NCI-H1436 treated with DMSO at 0.1 percent for 48 hours (cell line): ENCODE measurements around the gene BNIP3.
A peak's percentile ranks its signal among the peaks of the same experiment; 100 is the strongest.
"Not testable (repeated sequence)": the region's sequence is repeated elsewhere in the genome, so short reads cannot be mapped to it uniquely, and the experiment has no call there.

Source experiments
- DNase-seq: peaks from one replicate; lab custom pipeline; 2025; lab: John Stamatoyannopoulos, UW

The BNIP3 gene

DNA sequence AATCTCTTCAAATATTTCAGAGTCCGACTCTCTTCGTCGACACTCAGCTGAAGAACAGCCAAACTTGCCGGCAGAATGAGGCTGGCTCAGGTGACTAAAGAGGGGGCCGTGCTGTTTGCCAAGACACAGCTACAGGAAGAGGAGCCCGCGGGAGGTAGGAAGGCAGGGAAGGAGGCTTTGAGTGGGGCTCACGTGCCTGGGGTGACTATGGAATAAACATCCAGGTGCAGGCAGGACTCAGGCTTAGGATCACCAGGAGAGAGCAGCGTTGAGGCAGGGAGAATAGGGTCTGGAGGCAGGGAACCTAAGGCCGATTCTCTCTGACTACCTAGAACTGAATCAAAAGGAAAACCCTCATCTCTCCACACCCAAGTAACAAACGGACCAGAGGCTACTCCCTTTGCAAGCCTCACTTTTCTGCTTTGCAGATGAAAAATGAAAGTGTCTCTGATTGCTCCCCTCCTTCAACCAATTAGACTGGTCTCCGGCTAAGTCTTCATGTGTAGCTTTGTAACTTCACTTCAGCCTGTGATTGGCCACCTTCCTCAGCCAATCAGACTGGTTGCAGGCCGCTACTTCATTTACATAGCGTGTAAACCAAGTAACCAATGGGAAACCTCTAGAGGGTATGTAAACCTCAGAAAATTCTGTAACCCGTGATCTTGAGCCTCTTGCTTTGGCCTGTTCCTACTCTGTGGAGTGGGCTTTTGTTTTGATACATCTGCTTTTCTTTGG is 19.7 kb upstream of the BNIP3 start:
- peak; percentile 66 for DNase-seq

DNA sequence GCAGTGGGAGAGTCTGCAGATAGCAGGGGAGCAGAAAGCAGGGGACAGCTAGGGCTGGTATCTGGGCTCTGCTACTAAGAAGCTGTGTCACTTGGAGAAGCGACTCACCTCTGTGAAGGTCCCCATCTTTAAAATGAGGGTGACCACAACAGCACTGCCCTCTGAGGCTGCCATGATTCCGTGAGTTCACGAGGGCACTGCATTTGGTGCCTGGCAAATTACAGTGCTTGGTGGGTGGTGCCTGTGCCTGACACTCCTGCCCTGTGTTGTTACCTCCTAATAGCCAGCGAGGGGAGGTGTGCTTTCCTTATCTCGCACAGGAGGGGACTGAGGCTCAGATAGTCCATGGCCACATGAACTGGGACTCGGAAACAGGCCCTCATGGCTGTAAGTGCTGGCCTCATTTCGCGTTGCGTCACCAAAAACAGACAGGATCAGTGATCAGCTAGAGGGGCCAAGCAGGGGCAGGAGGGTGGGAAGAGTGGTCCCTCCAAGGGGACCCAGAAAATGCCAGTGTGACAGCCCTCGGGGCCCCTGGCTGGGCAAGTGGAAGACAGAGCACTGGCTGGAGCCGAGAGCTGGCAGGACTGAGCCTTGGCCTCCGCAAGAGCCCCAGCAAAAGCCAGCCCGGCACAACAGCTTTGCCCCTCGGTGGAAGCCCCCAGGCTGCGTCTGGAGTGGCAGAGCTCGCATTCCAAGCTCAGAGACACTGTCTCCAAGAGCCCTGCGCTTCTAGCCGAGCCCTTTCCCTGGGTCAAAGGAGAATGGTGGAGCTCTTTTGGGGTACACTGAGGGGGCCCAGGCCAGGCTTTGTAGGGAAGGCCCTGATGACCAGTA is 17.3 kb upstream of the BNIP3 start:
- DNase-seq = no peak

DNA sequence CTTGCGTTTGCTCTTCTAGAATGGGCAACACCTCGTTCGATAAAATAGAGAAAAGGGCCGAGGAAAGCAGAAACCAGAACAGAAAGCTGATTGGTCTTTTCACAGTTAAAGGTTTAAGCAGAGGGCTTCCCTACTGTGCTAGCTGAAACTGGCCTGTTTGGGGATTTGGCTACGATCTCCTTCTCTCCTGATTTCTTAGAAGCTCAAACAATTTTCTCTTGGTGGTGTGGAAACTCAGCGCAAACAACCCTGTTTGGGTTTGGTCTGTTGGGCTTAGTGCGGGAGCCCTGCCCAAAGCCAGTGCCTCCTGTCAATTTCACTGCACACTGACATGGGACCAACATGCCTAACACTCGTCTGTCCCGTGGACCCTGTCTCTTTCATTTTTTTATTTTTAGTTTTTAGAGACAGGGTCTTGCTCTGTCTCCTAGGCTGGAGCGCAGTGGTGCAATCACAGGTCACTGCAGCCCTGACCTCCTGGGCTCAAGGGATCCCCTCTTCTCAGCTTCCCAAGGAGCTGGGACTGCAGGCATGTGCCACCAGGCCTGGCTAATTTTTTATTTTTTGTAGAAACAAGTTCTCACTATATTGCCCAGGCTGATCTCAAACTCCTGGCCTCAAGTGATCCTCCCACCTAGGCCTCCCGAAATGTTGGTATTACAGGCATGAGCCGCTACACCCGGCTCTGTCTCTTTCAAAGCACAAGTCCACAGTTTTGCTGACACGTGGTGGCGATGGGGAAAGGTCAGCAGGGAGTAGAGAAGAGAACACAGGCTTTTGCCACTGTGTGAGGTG is 16.5 kb upstream of the BNIP3 start:
- DNase-seq = no peak

DNA sequence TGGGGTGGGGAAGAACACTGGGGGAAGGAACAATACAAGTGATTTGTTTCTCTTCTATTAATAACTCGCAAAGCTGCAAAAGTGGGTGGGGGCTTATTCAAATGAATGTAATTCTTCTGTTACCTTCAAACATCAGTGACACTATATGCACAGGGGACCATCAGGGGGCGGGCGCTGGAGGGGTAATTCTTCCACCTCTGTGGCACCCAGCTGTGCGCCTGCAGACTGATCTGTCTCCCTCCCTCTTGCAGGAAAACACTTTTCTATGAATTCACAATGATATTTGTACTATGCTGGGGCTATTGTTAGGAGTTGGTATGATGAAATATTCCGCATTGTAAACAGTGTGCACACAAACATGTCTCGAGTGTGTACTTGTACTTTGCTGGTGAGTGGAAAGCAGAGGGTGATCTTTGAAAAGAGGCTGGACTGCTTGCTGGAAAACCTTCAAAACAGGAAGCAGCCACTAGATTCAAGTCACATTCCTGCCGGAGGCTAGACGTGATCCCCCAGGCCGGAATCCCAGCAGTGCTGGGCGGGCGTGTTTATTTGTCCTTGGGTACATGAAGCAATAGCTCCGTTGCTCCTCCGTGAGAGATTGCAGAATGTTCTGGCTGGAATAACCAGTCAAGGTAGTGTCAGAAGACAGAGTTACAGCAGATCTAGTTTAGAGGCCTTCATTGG is 15.8 kb upstream of the BNIP3 start:
- DNase-seq = no peak

DNA sequence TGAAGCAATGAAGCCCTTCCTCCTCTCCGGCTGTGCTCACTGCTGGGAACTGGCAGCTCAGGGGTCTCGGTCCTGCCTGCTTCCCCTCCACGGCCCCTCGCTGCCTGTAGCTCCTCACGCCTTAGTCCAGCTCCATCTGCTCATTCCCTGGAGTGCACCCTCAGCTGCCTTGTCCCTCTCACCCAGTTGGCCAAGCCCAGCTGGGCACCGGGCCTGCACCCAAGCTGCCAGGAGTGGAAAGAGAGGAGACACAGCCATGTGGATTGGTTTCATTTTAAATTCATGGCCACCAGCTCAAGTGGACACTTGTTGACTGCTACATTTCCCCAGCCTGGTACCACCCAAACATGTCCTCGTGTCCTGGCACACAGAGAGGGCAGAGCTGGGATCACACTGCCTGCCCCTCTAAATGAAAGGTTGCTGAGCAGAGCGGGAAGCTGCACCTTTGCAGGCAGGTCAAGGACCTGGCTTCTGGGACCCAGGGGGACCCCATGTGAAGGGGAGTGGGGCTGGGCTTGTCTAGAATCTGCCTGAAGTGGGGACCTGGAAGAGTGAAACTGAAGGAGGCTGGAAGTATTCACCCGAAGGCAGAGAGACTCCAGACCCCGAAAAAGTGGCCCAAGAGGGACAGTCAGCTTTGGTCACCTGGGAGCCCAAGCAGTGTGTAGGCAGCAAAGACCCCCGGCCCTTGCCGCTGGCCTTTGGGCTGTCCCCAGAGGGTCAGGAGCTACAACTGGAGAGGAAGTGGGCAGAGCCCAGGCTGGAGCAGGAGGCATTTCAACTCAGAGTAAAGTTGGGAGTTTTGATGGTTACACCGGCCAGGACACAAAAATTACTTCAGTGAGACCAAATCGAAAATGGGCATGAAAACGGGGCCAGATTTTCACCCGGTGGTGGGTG is 15.0 kb upstream of the BNIP3 start:
- no peak for DNase-seq

DNA sequence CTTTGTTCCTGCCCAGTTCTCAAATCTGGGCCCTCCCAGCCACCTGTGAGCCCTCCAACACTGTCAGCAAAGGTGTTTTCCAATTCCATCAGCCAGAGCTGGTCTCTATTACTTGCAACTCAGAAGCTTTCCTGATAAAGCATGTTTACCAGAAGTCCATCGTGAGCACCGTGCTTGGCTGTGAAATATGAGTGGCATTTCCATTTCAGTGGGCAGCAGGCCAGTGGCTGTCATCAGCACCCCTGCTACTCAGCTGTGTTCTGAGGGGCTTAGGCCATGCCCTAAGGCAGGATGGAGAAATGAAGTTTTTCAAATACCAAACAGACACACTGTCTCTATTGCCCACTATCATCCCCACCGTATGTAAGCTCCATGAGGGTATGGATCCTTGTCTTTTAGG is 12.7 kb upstream of the BNIP3 start:
- DNase-seq = no peak

DNA sequence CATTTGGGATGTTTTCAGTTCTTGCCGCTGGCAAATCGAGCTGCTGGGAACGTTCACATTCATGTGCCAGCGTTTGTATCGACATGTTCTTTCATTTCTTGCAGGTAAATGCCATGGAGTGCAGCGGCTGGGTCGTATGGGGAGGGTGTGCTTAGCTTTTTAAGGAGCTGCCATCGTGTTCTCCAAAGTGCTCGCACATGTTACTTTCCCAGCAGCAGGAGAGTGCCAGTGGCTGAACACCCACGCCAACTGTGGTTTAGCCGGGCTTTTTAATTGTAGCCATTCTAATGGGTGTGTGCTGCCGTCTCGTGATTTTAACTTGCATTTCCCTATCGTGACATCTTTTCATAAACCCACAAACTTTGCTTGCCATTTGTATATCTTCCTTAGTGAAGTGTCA is 11.6 kb upstream of the BNIP3 start:
- DNase-seq = no peak

DNA sequence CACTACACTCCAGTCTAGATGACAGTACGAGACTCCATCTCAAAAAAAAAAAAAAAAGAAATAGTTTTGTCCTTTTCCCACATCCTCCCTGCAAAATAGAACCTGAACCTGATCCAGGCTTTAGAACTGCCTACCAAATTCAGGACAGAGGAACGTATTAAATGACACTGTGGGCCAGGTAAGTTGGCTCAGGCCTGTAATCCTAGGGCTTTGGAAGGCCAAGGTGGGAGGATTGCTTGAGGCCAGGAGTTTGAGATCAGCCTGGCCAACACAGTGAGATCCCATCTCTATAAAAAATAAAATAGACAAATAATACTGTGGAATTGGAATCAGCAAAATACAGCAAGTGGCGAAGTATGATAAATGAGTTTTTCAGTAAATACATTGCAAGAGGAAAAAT is 10.0 kb upstream of the BNIP3 start:
- no peak for DNase-seq

DNA sequence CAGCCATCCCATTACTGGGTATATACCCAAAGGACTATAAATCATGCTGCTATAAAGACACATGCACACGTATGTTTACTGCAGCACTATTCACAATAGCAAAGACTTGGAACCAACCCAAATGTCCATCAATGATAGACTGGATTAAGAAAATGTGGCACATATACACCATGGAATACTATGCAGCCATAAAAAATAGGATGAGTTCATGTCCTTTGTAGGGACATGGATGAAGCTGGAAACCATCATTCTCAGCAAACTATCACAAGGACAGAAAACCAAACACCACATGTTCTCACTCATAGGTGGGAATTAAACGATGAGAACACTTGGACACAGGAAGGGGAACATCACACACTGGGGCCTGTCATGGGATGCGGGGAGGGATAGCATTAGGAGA is 6.1 kb upstream of the BNIP3 start:
- DNase-seq = not testable (repeated sequence)

DNA sequence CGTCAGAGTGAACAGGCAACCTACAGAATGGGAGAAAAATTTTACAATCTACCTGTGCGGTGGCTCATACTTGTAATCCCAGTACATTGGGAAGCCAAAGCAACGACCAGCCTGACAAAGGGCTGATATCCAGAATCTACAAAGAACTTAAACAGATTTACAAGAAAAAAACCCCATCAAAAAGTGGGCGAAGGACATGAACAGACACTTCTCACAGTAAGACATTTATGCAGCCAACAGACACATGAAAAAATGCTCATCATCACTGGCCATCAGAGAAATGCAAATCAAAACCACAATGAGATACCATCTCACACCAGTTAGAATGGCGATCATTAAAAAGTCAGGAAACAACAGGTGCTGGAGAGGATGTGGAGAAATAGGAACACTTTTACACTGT is 5.6 kb upstream of the BNIP3 start:
- DNase-seq = not testable (repeated sequence)

DNA sequence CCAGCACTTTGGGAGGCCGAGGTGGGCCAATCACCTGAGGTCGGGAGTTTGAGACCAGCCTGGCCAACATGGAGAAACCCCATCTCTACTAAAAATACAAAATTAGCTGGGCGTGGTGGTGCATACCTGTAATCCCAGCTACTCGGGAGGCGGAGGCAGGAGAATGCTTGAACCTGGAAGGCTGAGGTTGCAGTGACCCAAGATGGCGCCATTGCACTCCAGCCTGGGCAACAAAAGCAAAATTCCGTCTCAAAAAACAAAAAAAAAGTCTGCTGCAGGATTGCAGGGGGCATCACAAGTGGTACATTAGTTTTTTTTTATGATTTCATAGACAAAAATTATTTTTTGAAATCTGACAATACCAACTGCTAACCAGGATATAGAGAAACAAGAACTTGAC is 5.1 kb upstream of the BNIP3 start:
- DNase-seq = not testable (repeated sequence)

DNA sequence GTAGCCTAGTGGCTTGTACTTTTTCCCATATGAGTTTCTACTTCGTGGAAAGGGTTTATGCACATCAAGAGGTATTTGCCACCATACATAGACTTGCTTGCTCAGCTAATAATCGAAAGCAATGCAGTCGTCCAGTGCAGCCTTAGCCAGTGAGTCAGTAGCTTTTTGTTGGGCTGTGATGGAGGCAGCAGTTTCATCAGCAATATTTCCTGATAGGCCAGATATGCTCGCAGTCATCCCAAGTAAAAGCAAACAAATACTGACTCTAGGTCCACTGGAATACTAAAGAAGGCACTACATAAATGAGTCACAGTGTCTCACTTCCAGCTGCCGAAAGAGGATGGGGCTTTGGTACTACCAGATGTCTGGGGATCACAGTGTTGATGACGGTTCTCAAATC is 2.1 kb upstream of the BNIP3 start:
- DNase-seq = no peak

DNA sequence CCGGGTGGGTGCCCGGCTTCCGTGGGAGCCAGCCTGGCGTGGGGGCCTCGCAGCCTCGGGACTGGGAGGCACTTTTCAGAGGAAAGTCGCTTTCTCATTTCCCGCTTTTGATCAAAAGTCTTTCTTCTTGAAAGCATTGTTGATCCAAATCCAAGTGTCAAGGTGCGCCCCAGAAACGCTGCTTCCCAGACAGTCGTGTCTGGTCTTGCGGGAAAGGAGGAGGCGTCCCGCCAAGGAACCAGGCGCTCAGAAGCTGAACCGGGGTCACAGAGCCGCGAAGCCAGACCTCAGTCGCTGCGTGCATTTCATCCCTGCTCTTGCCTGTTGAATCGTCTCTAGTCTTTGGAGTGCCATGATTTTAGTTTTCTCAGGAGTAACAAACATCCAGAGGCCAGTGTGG is 1.1 kb upstream of the BNIP3 start:
- no peak for DNase-seq

DNA sequence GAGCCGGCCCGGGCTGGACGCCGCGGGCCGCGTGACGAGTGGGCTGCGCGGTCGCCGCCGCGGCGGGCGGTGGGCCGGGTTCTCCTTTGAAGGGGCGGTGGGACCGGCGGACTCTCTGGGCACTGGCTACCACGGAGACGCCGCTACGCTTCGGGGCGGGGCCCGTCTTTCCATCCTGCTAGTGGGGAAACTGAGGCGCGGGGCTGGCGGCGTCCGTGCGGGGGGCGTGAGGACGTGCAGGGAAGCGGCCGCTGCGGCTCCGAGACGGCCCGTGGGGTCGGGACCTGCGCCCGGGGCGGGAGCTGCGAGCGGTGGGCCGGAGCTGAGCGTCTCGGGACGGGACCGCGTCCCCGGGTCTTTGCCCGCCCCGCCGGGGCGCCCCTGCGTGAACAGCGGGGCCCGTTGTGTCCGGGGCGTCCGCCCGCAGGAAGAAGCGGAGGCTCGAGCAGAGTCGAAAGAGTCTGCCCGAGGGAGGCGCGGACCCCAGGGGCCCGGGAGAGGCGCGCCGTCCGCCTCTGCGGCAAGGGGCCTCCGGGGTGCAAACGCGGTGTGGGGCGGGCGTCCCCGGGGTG is 548 bp upstream of the BNIP3 start:
- DNase-seq = no peak

DNA sequence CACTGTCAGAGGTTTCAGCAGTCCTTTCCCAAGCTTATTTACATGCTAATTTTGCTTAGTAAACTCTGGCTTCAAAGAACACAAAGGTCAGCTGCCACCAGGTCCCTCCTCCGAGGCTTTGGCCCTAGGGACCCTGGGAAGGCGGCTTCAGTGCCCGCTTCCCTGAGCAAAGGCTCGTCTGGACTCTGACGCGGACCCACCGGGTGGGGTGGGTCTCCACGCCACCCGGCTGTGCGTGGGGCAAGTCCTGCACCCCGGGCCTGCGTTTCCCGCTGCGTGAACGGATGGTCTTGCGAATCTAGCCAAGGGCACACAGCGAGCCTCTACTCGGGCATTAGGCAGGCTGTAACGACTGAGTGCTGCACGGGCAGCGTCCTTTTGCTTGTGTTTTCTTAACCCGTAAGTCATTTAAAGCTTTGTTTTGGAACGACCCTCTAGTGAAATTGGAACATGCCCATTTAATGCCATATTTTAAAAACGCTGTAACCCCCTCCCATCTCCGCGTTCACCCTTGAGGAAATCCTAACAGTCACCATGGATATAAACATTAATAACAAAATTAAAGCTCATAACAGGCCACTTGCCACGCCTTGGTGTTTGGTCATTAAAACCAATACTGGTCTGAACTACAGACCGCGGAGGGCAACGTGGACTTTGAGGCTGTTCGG is 828 bp downstream of the BNIP3 start:
- DNase-seq = no peak

DNA sequence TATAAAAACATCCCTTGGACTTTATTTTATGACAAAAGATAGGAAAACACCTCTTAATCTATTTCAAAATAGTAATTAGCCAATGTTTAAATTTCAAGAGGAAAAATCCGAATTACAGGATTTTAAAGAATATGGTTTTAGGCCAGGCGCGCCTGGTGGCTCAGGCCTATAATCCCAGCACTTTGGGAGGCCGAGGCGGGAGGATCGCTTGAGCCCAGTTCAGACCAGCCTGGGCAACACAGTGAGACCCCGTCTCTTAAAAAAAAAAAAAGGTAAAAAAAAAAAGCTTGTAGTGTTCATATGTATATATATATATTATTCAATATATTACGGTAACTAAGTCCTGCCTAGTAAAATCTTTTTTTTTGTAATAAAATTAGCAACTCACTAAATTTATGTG is 1.4 kb downstream of the BNIP3 start:
- no peak for DNase-seq

DNA sequence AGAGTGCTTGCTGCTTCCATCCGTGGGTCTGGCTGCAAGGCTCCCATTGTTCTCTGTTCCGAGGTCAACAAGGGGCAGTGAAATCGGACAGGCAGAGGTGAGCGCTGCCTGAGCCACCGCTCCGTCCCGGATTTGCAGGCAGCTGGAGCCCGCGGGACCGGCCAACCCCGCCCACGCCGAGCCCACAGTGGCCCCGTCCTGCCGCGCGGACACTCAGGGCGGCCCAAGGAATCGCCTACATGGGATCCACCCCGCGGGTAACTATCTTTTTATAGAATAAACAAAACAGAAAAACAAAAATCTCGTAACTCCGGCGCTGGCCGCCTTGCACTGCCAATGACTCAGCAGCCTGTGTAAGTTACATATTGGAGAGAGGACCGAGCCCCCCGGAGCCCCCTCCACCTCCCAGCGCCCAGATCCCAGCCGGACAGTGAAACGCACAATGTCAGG is 1.9 kb downstream of the BNIP3 start:
- DNase-seq = no peak

DNA sequence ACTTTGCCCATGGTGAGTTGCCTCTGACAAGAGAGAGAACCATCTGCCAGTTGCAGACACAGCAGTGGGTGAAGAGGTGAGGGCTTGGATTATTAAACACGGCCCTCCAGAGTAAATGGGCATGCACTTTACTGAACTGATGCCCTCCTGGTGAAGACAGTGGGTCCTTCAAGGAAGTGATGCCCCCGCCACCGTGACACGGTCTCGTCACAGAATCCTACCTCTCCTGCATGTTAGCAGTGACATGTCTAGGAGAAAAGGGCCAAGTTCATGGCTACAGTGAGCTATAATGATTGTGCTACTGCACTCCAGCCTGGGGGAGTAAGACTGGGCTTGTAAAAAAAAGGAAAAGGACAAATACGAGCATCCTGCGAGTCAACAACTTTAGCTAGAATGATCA is 2.4 kb downstream of the BNIP3 start:
- DNase-seq = no peak

DNA sequence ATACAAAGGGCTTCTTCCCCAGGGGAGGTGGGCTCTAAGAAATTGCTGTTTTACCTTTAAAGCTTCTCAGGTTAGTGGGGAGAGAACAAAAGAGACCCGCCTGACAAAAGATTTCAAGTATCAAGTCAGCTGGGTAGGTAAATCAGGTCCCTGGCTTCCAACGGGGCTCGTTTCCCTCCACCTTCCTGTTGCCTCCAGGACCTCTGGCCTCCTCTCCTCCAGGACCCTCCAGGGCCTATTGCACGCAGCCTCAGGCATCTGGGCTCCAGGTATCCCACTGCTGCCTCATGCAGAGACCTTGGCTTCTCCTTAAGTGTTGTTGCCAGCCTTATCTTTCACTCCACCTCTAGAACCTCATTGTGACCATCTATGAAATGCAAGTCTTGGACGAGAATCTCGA is 2.9 kb downstream of the BNIP3 start:
- no peak for DNase-seq

DNA sequence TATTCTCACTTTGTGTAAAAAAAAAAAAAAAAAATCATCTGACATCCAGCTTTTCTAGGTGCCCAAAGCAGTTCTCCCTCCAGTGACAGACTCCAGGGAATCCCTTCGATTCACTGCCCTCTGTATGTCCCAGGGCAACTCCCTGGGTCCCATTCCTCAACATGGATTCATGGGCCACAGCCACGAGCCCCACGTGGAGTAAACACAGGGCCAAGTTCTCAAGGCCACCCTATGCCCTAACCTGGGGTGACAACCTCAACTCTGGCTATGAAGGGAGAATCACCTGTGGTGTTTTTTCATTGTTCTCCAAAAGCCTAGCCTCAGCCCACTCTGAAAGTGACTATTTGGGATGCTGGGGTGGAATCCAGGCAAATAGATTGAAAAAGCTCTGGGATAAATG is 3.4 kb downstream of the BNIP3 start:
- DNase-seq = no peak
